OCI-LY1 (cell line): ENCODE data around the gene CCDC59.
A peak's percentile ranks its signal among the peaks of the same experiment; 100 is the strongest.
"Not testable (repeated sequence)": the region's sequence is repeated elsewhere in the genome, so short reads cannot be mapped to it uniquely, and the experiment has no call there.

ENCODE experiments used
- H2AFZ ChIP-seq: fragments of 200-600 bp; sonication (generic), shearing (Covaris generic); 2 replicates; pipeline ENCODE4 v1.6.0; 2014; ENCODE audit warnings: antibody characterized with exemption, mild to moderate bottlenecking, low read length
- H3F3A ChIP-seq: fragments of 200-600 bp; sonication (generic), shearing (Covaris generic); 2 replicates; pipeline ENCODE4 v1.6.0; 2014; ENCODE audit warnings: mild to moderate bottlenecking, antibody characterized with exemption, low read length, moderate library complexity; ENCODE audit not compliant: insufficient read depth
- H3K27ac ChIP-seq: fragments of 200-600 bp; sonication (generic); 2 replicates; pipeline ENCODE4 v1.5.1; 2014; ENCODE audit warnings: low read length, mixed run types, mild to moderate bottlenecking, low read depth; ENCODE audit not compliant: poor library complexity, severe bottlenecking
- H3K27me3 ChIP-seq: fragments of 200-600 bp; sonication (generic); 2 replicates; pipeline ENCODE4 v1.6.0; 2014; ENCODE audit warnings: antibody characterized with exemption, mild to moderate bottlenecking, low read length, moderate library complexity; ENCODE audit not compliant: insufficient read depth
- H3K36me3 ChIP-seq: fragments of 200-600 bp; sonication (generic); 2 replicates; pipeline ENCODE4 v1.6.1; 2014; ENCODE audit warnings: mild to moderate bottlenecking, antibody characterized with exemption, low read length, moderate library complexity, mixed read lengths; ENCODE audit not compliant: insufficient read depth
- H3K4me1 ChIP-seq: fragments of 200-600 bp; sonication (generic); 2 replicates; pipeline ENCODE4 v1.5.1; 2014; ENCODE audit warnings: mild to moderate bottlenecking, low read length, moderate library complexity; ENCODE audit not compliant: insufficient read depth, severe bottlenecking
- H3K4me2 ChIP-seq: fragments of 200-600 bp; sonication (generic), shearing (Covaris generic); 2 replicates; pipeline ENCODE4 v1.6.1; 2014; ENCODE audit warnings: low read length
- H3K4me3 ChIP-seq: fragments of 200-600 bp; sonication (generic); 2 replicates; pipeline ENCODE4 v1.5.1; 2014; ENCODE audit warnings: low read length, low read depth, mild to moderate bottlenecking, mixed read lengths; ENCODE audit not compliant: poor library complexity, severe bottlenecking
- H3K79me2 ChIP-seq: fragments of 200-600 bp; shearing (Covaris generic); 2 replicates; pipeline ENCODE4 v1.6.1; 2016; ENCODE audit warnings: mixed run types, low read length, mixed read lengths; ENCODE audit not compliant: insufficient read depth
- H3K9ac ChIP-seq: fragments of 200-600 bp; sonication (generic), shearing (Covaris generic); 2 replicates; pipeline ENCODE4 v1.6.1; 2014; ENCODE audit warnings: mild to moderate bottlenecking, low read length, mixed read lengths
- H3K9me2 ChIP-seq: fragments of 200-600 bp; sonication (generic), shearing (Covaris generic); 2 replicates; pipeline ENCODE4 v1.6.1; 2014; ENCODE audit warnings: low read depth, mild to moderate bottlenecking, low read length, mixed read lengths
- H3K9me3 ChIP-seq: fragments of 200-600 bp; shearing (Covaris generic); 2 replicates; pipeline ENCODE4 v1.6.1; 2014; ENCODE audit warnings: low read length, mixed read lengths
- H4K20me1 ChIP-seq: fragments of 200-600 bp; sonication (generic), shearing (Covaris generic); 2 replicates; pipeline ENCODE4 v1.6.0; 2016; ENCODE audit warnings: mild to moderate bottlenecking, low read length; ENCODE audit not compliant: insufficient read depth
- EZH2 ChIP-seq: fragments of 200-600 bp; sonication (generic), shearing (Covaris generic); IDR thresholded peaks from 2 replicates; pipeline ENCODE4 v1.8.0; 2017; ENCODE audit warnings: borderline replicate concordance, mixed run types, mild to moderate bottlenecking, antibody characterized with exemption, low read length, moderate library complexity, mixed read lengths
- TF ChIP-seq, protein P1 (sequence below): fragments of 200-600 bp; sonication (generic), shearing (Covaris generic); IDR thresholded peaks from 2 replicates; pipeline ENCODE4 v1.5.1; 2017; ENCODE audit warnings: mild to moderate bottlenecking, antibody characterized with exemption, low read length, moderate library complexity, mixed read lengths

CCDC59 gene

DNA sequence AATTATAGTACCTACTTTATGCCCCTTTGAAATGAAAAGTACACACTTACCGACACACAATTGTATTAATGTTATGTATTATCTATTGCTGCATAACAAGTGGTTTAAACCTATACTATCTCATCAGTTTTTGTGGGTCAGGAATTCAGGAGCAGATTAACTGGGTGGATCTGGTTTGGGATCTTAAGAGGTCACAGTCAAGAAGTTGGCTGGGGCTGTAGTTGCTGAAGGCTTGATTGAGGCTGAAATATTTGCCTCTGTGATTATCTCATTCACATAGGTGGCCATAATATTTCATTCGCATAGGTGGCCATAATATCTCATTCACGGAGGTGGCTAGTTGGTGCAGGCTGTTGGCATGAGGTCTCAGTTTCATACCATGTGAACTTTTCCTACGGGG is 5.8 kb upstream of the CCDC59 start:
- no peaks in the 10 kb centered on the region for H4K20me1 ChIP-seq
- H3K4me2 ChIP-seq, result no peak overlapping the region
- H3K4me1 ChIP-seq, result peaks cover 11% of the 10 kb centered on the region
- no peak overlapping the region for H3K27ac ChIP-seq
- TF ChIP-seq EZH2, result no peak
- TF ChIP-seq, protein P1, sequence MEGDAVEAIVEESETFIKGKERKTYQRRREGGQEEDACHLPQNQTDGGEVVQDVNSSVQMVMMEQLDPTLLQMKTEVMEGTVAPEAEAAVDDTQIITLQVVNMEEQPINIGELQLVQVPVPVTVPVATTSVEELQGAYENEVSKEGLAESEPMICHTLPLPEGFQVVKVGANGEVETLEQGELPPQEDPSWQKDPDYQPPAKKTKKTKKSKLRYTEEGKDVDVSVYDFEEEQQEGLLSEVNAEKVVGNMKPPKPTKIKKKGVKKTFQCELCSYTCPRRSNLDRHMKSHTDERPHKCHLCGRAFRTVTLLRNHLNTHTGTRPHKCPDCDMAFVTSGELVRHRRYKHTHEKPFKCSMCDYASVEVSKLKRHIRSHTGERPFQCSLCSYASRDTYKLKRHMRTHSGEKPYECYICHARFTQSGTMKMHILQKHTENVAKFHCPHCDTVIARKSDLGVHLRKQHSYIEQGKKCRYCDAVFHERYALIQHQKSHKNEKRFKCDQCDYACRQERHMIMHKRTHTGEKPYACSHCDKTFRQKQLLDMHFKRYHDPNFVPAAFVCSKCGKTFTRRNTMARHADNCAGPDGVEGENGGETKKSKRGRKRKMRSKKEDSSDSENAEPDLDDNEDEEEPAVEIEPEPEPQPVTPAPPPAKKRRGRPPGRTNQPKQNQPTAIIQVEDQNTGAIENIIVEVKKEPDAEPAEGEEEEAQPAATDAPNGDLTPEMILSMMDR, result no peak
- no peaks in the 10 kb centered on the region for H3K9me3 ChIP-seq
- H3K36me3 ChIP-seq, result no peaks in the 10 kb centered on the region
- H3K4me3 ChIP-seq, result no peak overlapping the region
- no peak overlapping the region for H3K9ac ChIP-seq
- no peaks in the 10 kb centered on the region for H3K79me2 ChIP-seq
- H3K27me3 ChIP-seq, result no peaks in the 10 kb centered on the region
- no peak overlapping the region for H2AFZ ChIP-seq
- no peaks in the 10 kb centered on the region for H3K9me2 ChIP-seq
- H3F3A ChIP-seq, result no peaks in the 10 kb centered on the region

DNA sequence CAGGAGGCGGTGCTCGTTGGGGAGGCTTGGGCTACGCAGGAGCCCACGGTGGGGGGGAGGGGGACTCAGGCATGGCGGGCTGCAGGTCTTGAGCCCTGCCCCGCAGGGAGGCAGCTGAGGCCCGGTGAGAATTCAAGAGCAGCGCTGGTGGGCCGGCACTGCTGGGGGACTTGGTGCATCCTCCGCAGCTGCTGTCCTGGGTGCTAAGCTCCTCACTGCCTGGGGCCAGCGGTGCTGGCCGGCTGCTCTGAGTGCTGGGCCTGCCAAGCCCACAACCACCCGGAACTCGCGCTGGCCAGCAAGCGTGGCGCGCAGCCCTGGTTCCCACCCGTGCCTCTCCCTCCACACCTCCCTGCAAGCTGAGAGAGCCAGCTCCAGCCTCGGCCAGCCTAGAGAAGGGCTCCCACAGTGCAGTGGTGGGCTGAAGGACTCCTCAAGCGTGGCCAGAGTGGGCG is 3.3 kb upstream of the CCDC59 start:
- no peaks in the 10 kb centered on the region for H4K20me1 ChIP-seq
- H3K36me3 ChIP-seq, result peaks cover 2% of the 10 kb centered on the region; the same call in 1 of the 2 replicates
- no peaks in the 10 kb centered on the region for H3K27me3 ChIP-seq
- no peaks in the 10 kb centered on the region for H3K9me3 ChIP-seq
- H3K4me1 ChIP-seq, result peaks cover 22% of the 10 kb centered on the region
- no peak overlapping the region for H3K9ac ChIP-seq
- no peak overlapping the region for H2AFZ ChIP-seq
- H3F3A ChIP-seq, result no peaks in the 10 kb centered on the region
- no peaks in the 10 kb centered on the region for H3K9me2 ChIP-seq
- TF ChIP-seq, protein P1, result no peak
- TF ChIP-seq EZH2, result no peak
- no peak overlapping the region for H3K4me2 ChIP-seq
- peaks cover 17% of the 10 kb centered on the region for H3K79me2 ChIP-seq
- H3K4me3 ChIP-seq, result no peak overlapping the region
- no peak overlapping the region for H3K27ac ChIP-seq

DNA sequence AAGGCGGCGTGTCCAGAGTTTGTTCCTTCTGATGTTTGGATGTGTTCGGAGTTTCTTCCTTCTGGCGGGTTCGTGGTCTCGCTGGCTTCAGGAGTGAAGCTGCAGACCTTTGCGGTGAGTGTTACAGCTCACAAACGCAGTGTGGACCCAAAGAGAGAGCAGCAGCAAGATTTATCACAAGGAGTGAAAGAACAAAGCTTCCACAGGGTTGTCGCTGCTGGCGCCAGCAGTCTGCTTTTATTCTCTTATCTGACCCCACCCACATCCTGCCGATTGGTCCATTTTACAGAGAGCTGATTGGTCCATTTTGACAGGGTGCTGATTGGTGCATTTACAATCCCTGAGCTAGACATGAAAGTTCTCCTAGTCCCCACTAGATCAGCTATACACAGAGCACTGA is 2.6 kb upstream of the CCDC59 start:
- peaks cover 24% of the 10 kb centered on the region for H3K4me1 ChIP-seq
- H3K4me3 ChIP-seq, H3K27ac ChIP-seq, H3K36me3 ChIP-seq, H3F3A ChIP-seq, H3K4me2 ChIP-seq, H2AFZ ChIP-seq, H3K9me3 ChIP-seq, H4K20me1 ChIP-seq, H3K27me3 ChIP-seq, H3K9me2 ChIP-seq, H3K9ac ChIP-seq: not testable (repeated sequence)
- peaks cover 20% of the 10 kb centered on the region for H3K79me2 ChIP-seq

DNA sequence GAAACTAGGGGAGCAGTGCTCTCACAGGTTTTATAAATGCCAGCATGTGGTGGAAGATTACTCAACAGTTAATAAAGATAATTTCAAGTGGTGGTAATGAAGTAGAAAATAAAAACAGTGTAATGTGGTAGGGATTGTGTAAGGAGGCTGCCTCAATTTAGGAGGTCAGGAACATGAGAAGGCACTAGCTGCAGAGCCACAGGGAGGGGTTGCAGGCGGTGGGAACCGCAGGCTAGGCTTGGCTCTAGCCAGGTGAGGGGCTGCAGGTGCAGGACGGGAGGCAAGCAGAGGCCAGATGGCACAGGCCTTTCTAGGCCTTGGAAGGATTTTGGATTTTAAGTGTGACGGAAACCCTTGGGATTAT is 910 bp upstream of the CCDC59 start:
- no peak overlapping the region for H2AFZ ChIP-seq
- H3K4me1 ChIP-seq, result peaks cover 24% of the 10 kb centered on the region
- no peak for TF ChIP-seq EZH2
- TF ChIP-seq, protein P1, result no peak
- no peaks in the 10 kb centered on the region for H3F3A ChIP-seq
- no peaks in the 10 kb centered on the region for H4K20me1 ChIP-seq
- peaks cover 22% of the 10 kb centered on the region; the same call in 1 of the 2 replicates for H3K36me3 ChIP-seq
- H3K9me3 ChIP-seq, result no peaks in the 10 kb centered on the region
- H3K9me2 ChIP-seq, result no peaks in the 10 kb centered on the region
- peak overlapping the region; percentile 94 for H3K4me2 ChIP-seq
- H3K4me3 ChIP-seq, result peak overlapping the region; percentile 81
- H3K27ac ChIP-seq, result no peak overlapping the region
- H3K9ac ChIP-seq, result peak overlapping the region; percentile 60
- no peaks in the 10 kb centered on the region for H3K27me3 ChIP-seq
- peaks cover 20% of the 10 kb centered on the region for H3K79me2 ChIP-seq
